Suppressor macrophage treated with lipopolysaccharide for 1 hour (primary cell): ENCODE measurements around the gene NXPH3.

Experiments
- DNase-seq, 3 donors: peaks; one replicate each; pipeline ENCODE4 v3.0.0-alpha.2; 2020 to 2022

Gene NXPH3

GRCh38 chr17:49576088-49576916, 631 bp downstream of the NXPH3 start:
- DNase-seq = peak in 1 of 3 donors; percentile 47

- DNase-seq = no peak
Measured at GRCh38 chr17:49576917-49577649, 1.4 kb downstream of the NXPH3 start.

- no peak for DNase-seq
Measured at GRCh38 chr17:49577650-49577934, 1.9 kb downstream of the NXPH3 start.

GRCh38 chr17:49577963-49578362, 2.3 kb downstream of the NXPH3 start:
- peak; percentile 78 to 88 (median 87) for DNase-seq

GRCh38 chr17:49578414-49578813, 2.7 kb downstream of the NXPH3 start:
- no peak for DNase-seq

DNA sequence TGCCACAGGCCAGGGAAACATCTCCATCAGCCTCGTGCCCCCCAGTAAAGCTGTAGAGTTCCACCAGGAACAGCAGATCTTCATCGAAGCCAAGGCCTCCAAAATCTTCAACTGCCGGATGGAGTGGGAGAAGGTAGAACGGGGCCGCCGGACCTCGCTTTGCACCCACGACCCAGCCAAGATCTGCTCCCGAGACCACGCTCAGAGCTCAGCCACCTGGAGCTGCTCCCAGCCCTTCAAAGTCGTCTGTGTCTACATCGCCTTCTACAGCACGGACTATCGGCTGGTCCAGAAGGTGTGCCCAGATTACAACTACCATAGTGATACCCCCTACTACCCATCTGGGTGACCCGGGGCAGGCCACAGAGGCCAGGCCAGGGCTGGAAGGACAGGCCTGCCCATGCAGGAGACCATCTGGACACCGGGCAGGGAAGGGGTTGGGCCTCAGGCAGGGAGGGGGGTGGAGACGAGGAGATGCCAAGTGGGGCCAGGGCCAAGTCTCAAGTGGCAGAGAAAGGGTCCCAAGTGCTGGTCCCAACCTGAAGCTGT, 3.4 kb downstream of the NXPH3 start:
- no peak for DNase-seq

GRCh38 chr17:49579522-49579921, 3.9 kb downstream of the NXPH3 start:
- no peak for DNase-seq

DNA sequence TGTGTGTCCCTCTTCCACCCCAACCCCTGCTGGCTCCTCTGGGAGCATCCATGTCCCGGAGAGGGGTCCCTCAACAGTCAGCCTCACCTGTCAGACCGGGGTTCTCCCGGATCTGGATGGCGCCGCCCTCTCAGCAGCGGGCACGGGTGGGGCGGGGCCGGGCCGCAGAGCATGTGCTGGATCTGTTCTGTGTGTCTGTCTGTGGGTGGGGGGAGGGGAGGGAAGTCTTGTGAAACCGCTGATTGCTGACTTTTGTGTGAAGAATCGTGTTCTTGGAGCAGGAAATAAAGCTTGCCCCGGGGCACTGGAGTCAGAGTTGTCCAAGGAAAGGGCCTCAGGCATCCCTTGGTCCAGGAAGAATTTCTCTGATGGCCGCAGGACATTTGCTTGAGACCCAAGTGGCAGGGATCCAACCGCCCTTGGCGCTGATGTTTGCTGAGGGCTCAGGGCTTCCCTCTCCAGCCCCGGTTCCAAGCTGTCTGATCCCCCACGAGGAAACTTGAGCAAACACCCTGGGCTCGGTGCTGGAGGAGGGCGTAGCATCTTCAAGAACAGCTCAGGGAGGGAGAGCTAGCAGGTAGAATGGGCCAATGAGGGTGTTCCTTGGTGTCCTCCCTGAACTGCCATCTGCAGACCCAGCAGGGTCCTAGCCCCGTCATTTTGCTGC, 4.5 kb downstream of the NXPH3 start:
- no peak for DNase-seq

- DNase-seq = no peak
Measured at GRCh38 chr17:49580981-49581647, 5.4 kb downstream of the NXPH3 start.

- no peak for DNase-seq
Measured at GRCh38 chr17:49581648-49581998, 6.0 kb downstream of the NXPH3 start.

GRCh38 chr17:49582055-49582722, 6.5 kb downstream of the NXPH3 start:
- DNase-seq = no peak

- DNase-seq = no peak
Measured at GRCh38 chr17:49582789-49583188, 7.1 kb downstream of the NXPH3 start.

GRCh38 chr17:49583226-49583625, 7.6 kb downstream of the NXPH3 start:
- no peak for DNase-seq

DNA sequence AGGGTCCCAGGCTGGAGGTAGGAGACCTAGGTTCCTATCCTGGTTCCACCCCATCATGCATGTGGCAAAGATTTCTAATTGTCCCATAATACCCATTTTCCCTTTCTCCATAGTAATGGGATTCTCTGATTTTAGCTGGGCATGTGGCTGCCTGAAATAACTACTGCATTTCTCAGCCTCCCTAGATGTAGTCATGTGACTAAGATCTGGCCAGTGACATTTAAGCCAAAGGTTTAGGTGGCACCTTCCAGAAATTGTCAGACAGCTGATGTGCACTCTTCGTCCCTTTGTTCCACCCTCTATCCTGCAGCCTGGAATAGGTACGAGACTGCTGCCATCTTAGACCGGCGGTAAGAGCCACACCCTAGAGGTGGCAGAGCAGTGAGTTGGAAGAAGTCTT, 8.2 kb downstream of the NXPH3 start:
- no peak for DNase-seq

DNA sequence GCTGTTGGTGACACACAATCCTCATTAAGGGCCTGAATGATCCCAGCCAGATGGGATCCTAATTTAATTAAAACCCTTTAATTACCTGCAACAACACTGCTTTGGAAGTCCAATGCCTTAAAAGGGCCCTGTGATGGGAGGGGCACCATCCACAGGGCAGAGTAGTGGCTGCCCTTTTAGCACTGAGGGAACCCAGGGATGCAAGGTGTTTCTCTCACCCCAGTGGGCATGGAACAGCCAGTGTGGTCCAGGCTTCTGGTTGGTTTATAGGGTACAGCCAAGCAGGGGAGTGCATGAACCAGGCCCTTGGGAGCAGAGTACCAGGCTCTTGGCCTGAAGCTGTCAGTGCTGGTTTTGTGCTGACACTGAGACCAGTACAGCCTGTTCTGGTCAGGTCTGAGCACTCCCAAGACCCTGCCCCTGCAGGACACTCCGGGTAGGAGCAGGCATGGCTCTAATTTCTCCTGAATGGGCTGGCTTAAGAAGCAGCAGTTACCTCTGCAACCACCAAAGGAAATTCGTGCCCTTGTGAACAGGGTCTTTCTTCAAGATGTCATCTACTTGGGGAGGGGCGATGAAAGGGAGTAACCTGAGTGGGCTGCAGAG, 9.9 kb downstream of the NXPH3 start:
- no peak for DNase-seq

DNA sequence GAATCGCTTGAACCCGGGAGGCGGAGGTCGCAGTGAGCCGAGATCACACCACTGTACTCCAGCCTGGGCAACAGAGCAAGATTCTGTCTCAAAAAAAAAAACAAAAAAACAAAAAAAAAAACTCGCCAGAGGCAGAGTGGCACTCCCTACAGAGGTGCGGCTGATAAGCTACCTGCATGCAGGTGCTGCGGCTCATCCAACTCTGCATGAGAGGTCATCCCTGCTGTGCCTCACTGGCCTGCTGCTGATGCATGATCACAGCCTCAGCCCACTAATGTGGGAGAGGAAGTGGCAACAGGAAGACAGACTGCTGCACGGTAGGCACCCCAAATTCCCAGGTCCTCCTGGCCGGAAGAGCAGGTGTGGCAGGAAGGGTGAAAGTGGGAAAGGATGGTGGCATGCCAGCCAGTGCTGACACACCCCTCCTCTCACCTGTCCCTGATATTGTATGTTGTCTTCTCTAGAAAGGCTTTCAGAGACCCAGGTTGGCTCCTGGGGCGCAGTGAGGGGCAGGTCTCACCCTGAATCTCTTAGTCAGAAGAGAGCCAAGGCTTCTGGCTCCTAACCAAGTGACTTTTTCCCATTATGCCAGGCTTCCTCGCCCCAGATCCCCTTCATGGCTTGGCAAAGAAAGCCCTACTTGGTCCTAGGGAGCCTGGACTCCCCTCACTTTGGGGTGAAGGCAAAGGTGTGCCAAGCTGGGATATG, 11.8 kb downstream of the NXPH3 start:
- no peak for DNase-seq

DNA sequence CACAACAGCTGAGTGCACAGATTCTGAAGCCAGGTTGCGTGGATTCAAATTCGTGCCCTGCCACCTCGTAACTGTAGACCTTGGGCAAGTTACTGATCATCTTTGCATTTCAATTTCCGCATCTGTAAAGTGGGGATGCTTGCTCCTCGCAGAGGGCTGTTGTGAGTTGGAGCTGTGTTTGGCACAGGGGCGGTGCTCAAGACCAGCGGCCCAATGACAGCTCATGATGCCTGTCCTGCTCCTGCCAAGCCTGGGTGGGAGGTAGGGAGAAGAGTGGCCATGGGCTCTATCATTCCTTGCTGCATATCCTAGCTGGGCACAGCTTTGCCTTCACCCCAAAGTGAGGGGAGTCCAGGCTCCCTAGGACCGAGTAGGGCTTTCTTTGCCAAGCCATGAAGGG, 12.6 kb downstream of the NXPH3 start:
- no peak for DNase-seq

DNA sequence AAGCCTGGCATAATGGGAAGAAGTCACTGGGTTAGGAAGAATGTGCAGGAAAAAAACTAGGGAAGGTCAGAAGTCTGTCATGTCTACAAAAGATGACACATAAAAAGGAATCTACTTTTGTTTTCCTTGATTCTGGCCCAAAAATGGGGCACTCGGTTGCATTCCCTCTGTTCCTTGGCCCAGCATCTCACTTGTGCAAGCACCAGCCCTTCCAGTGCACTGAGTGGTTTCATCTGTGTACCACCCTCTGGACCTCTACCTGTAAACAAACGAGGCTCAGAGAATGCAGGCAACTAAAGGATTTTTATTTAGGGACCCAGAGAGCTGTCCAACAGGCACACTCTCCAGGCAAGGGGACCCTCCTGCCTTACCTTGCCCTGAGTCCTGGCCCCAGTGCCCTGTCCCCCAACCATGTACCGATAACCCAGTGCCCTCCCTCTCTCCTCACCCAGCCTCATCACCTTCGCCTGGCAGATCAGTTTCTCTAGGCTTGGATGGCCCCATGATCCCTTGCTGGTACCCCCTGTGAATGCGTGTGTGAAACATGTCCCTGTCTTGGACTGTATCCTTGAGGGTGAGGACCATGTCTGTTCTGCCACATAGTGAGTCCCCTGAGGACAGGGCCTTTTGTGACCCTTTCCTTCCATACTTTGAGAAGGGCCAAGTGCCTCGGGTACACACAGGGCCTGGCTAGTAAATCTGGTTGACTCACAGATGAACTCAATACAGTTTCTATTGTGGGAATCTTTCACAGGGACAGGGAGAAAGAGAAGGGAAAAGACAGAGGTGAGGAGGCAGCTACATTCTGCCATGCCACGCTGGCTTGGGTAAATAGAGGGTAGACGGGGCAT, 13.3 kb downstream of the NXPH3 start:
- no peak for DNase-seq

GRCh38 chr17:49589577-49589927, 13.9 kb downstream of the NXPH3 start:
- DNase-seq = no peak

GRCh38 chr17:49590874-49591273, 15.2 kb downstream of the NXPH3 start:
- DNase-seq = no peak

DNA sequence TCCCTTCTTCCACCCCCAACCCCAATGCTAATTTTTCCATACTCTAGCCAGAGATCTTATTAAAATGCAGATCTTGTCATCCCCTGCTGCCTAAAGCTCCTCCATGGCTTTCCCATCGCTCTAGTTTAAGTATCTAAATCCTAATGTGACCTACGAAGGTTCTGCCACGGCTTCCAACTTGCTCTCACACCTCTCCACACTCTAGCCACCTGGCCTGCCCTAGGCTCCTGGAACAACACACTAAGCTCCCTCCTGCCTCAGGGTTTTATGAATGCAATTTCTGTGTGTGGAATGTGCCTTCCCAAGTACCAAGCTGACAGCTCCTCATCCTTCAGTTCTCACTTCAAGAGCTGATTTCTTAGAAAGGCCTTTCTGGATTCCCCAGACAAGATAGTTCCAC, 16.6 kb downstream of the NXPH3 start:
- DNase-seq = no peak
